ENCODE results near the gene PTGS2. TPM values are rescaled to one million over a fixed set of nuclear protein-coding genes. Genes with fewer than 3 reads are reported as not detected.

The PTGS2 gene
- total and polyA plus RNA-seq, 12 donors, result 0.23 to 7.1 (median 1.2) TPM

- no peak for TF ChIP-seq CTCF (IDR thresholded peaks at IDR 0.05)
- no peak for ATAC-seq
These were observed 20.5 kb upstream of the PTGS2 start for GRCh38 chr1:186700722-186701121.

GRCh38 chr1:186699519-186699918, 19.3 kb upstream of the PTGS2 start:
- no peaks in the 10 kb centered on the region for H3K4me1 ChIP-seq
- H3K9me3 ChIP-seq, result no peaks in the 10 kb centered on the region
- whole genome bisulfite sequencing, 2 donors, result 88 to 89% methylated on average over 2 of the region's 2 CpGs

More at GRCh38 chr1:186700722-186701121, 20.5 kb upstream of the PTGS2 start:
- intact Hi-C loops (cut with DNase I), result no loop called here
- Histone ChIP-seq H3K36me3 (no peaks in the 10 kb centered on the region), H3K27ac (no peak overlapping the region), H3K4me3 (no peak overlapping the region), H3K4me1 (no peaks in the 10 kb centered on the region), H3K27me3 (no peaks in the 10 kb centered on the region), H3K9me3 (no peaks in the 10 kb centered on the region)
- WGBS, 2 donors, result 83 to 84% methylated on average over 2 of the region's 2 CpGs
- DNase-seq, result no peak

DNA sequence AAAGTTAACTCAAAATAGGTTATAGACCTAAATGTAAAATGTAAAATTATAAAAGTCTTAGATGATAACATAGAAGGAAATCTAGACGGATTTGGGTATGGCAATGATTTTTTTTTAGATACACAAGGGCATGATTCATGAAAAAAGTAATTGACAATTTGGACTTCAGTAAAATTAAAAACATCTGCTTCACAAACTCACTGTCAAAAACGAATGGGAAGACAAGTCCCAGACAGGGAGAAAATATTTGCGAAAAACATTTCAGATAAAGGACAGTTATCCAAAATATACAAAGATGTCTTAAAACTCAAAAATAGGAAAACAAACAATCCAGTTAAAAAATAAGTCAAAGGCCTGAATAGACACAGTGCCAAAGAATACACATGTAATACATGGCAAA, 9.7 kb upstream of the PTGS2 start:
- TF ChIP-seq CTCF (IDR thresholded peaks at IDR 0.05), result no peak
- H3K4me3 ChIP-seq, result no peak overlapping the region
- H3K4me1 ChIP-seq, result no peaks in the 10 kb centered on the region
- H3K27me3 ChIP-seq, result no peaks in the 10 kb centered on the region
- no peak overlapping the region for H3K27ac ChIP-seq
- DNase-seq (no peak), ATAC-seq (no peak)
- peaks cover 0 to 30% (median 10%) of the 10 kb centered on the region in 11 donors for H3K9me3 ChIP-seq
- WGBS, 2 donors, result 51 to 52% methylated on average over 3 of the region's 3 CpGs
- no peaks in the 10 kb centered on the region for H3K36me3 ChIP-seq
- intact Hi-C loops (cut with DNase I), result loop anchor here in 1 of 10 donors (10.0 kb wide), 3 partner anchors 85 to 295 kb away; no protein-coding TSS in a partner anchor

More at GRCh38 chr1:186699519-186699918, 19.3 kb upstream of the PTGS2 start:
- Histone ChIP-seq H3K27me3 (no peaks in the 10 kb centered on the region), H3K27ac (no peak overlapping the region), H3K36me3 (no peaks in the 10 kb centered on the region), H3K4me3 (no peak overlapping the region)
- no peak for ATAC-seq
- no peak for DNase-seq
- no peak for TF ChIP-seq CTCF (IDR thresholded peaks at IDR 0.05)
- intact Hi-C loops (cut with DNase I), result no loop called here

- intact Hi-C loops (cut with DNase I), result loop anchor here in 1 of 10 donors (10.0 kb wide), 3 partner anchors 85 to 295 kb away; no protein-coding TSS in a partner anchor
- TF ChIP-seq CTCF (IDR thresholded peaks at IDR 0.05), result no peak
- Histone ChIP-seq H3K9me3 (peaks cover 0 to 30% (median 10%) of the 10 kb centered on the region in 11 donors), H3K27me3 (no peaks in the 10 kb centered on the region), H3K27ac (no peak overlapping the region), H3K36me3 (no peaks in the 10 kb centered on the region), H3K4me3 (no peak overlapping the region), H3K4me1 (no peaks in the 10 kb centered on the region)
- ATAC-seq (no peak), DNase-seq (no peak)
- WGBS, 2 donors, result 67 to 75% methylated on average over 1 of the region's 1 CpG
These were observed 9.2 kb upstream of the PTGS2 start for GRCh38 chr1:186689376-186689775.
